CMK (cell line): ENCODE data around the gene RAB22A.
"Not testable (repeated sequence)": the region's sequence is repeated elsewhere in the genome, so short reads cannot be mapped to it uniquely, and the experiment has no call there.

Source experiments
- DNase-seq: peaks from one replicate; pipeline ENCODE4 v3.0.0-alpha.2; 2010; ENCODE audit warnings: low read depth

RAB22A gene

DNA sequence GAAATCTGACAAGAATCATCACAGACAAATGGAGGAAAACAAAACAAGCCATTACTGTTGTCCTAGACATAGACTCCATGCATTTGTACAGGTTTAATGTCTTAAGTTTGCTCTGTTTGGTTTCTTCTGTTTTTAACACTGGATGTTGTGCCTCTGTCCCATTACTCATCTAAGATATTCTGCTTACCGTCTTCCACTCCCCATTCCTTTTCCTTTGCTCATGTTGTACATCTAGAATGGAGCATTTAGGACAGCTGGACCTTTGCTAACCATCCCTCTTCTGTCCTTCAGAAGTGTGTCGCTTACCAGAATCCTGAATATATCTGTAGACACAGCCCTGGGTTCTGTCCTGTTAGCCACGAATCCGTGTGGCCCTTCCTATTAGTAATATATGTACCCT, 35.2 kb downstream of the RAB22A start:
- no peak for DNase-seq

GRCh38 chr20:58349570-58349969, 40.1 kb downstream of the RAB22A start:
- no peak for DNase-seq

DNA sequence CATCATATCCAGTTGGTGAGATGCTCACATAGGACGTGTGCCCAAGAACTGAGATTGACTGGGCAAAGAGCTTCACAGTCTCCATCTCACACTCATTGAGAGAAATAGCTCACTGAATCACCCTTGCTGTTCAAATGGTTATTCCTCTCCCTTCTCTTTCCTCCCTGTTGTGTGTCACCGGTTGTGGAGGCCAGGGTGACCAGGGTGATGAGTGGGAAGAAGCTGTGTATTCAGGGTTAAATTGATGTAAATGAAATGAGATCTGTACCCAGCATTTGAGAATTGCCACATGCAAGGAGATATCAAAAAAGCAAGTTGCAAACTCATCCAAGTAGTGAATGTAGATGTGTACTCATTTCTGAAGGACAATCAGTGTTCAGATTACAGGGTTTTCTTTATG, 43.0 kb downstream of the RAB22A start:
- no peak for DNase-seq

DNA sequence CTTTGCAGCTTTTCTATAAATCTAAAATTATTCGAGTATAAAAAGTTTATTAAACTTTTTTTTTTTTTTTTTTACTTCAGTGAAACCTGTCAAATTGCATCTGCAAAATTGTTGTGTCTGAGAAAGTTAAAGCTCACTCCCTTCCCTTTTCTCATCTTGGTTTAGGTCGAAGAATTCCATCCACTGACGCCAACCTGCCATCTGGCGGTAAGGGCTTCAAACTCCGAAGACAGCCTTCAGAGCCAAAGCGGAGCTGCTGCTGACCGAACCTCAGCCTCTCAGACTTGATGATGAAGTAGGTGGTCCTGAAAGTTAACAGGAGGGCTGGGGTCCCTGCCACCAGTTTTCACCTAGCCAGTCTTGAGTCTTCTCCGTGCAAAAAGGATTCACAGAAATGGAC, 49.9 kb downstream of the RAB22A start:
- DNase-seq = no peak

DNA sequence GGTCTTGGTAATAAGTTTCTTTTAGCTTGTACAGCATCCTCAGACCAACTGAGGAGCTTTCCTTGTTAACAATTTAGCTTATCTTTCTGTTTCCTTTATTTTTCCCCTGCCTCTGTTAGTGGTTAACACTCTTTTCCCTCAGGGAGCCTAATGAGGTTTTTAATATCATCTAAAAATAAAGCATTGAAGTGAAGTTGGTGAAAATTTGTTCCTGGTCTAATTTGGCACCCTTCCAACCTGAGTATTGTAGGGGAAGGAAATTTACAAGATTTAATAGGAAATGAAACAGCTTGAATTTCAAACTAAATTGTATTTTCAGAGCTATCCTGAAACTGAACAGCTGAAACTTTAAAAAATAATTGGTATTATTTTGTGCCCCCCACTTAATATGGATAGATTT, 51.4 kb downstream of the RAB22A start:
- no peak for DNase-seq

- DNase-seq = no peak
These were observed 52.1 kb downstream of the RAB22A start for GRCh38 chr20:58361481-58362205.

- no peak for DNase-seq
These were observed 52.6 kb downstream of the RAB22A start for GRCh38 chr20:58362206-58362516.

DNA sequence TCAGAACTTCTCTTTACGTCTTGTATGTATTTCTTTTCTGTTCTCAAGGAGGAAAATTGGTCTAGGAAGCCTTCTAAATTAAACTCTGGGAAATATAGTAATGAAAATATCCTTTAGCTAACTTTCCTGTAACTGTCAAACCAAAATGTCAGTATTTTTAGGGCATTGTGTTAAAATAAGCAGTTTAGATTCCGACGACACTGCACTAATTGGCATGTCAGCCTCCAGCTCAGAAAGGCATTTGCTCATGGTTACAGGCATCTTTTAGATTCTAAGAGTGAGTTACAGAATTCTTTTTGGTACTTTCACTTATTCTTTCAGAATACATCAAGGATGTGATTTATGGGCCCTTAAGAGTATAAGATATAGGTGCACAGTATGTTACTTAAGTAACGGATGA, 53.5 kb downstream of the RAB22A start:
- DNase-seq = no peak

DNA sequence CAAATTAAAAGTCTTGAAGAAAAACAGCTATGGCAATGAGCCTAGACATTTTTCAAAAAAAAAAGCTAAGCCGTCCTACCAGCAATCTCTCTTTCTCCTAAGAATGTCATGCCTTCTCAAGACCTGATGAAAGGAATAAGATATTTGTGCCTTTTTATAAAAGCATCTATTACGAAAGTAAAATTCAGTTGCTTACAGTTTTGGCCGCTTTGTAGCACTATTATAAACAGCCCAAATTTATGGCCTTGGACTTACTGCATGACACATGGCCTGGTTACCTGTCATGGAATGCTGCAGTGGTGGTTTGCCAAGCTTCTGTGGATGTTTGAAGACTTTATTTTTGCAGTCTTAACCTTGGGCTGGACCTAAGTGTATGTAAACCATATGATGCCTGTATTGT, 57.4 kb downstream of the RAB22A start:
- no peak for DNase-seq

DNA sequence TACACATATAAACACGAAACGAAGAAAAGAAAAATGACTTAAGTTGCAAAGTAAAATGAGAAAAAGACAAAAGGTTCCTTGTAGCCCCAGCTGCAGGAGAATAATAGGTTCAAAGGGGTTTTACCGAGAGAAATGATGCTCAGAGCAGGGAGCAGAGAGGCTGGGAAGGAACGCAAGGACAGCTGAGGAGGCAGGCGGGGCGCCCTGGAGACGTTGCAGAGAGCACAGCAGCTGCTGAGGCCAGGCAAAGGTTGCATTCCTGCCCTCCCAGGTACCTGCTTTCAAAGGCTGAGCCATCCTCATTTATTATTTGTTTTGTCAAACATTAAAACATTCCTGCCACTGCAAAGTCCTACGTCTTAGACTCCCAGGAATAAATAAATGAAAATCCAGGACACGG, 63.3 kb downstream of the RAB22A start:
- DNase-seq = no peak

GRCh38 chr20:58373296-58373695, 63.8 kb downstream of the RAB22A start:
- DNase-seq = not testable (repeated sequence)

DNA sequence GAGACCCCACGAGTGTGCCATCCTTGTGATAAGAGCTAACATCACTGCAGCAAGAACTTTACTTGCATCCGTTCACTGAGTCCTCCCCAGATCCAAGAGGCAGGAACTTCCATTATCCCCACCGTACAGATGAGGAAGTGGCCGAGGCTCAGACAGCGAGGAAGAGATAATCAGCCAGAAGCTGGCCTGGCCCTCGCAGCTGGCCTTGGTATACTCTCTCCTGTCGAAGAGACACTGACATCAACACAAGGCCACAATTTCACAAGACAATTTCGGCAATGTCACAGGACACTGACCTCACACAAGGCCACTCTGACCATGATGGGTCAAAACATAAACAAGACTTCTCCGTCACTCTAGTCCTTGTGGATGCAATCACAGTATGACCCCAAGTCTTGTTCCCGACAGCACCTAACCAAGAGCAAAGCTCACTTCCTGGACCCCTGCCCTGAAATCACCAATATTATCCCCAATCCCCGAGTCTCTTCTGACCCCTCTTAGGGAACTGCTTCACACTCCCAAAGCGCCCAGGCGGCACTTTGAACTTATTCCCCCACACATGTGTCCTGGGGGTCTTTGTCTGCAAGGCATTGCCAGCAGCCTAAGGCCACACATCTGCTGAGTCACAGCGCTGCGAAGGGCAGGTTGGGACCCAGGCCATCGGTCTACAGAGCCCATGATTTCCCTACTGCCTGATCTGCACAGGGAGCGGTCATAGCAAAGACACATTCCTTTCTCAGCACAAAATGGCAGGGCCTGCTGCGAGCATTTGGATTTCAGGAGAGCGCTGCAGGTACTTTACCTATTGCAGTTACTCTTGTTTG, 64.7 kb downstream of the RAB22A start:
- peak; percentile 29 for DNase-seq

GRCh38 chr20:58374906-58375758, 65.6 kb downstream of the RAB22A start:
- DNase-seq = no peak

- DNase-seq = no peak
These were observed 66.3 kb downstream of the RAB22A start for GRCh38 chr20:58375759-58376352.

GRCh38 chr20:58377017-58377416, 67.5 kb downstream of the RAB22A start:
- DNase-seq = no peak

DNA sequence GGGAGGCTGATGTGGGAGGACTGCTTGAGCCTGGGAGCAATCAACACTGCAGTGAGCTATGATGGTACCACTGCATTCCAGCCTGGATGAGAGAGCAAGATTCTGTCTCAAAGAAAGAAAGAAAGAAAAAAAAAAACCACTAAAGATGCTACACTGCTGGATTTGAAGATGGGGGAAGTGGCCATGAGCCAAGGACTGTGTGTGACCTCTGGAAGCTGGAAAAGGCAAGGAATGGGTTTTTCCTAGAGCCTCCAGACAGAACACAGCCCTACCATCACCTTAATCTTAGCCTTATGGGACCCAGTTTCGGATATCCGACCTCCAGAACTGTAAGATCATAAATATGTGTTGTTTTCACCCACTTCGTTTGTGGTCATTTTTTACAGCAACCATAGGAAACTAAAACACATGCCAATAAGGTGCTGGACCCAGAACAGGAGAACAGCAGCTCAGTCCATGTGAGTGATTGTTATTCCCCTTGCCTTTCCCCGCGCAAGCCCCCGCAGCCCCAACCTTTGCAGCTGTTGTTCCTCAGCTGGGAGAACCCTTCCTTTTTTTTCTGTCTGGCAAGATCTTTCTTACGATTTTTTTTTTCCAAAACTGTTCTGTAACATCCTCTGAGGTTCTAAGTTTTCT, 68.4 kb downstream of the RAB22A start:
- DNase-seq = no peak

GRCh38 chr20:58378704-58379103, 69.2 kb downstream of the RAB22A start:
- no peak for DNase-seq

- no peak for DNase-seq
These were observed 72.1 kb downstream of the RAB22A start for GRCh38 chr20:58381627-58382026.

- no peak for DNase-seq
These were observed 72.6 kb downstream of the RAB22A start for GRCh38 chr20:58382096-58382495.

- DNase-seq = no peak
These were observed 75.3 kb downstream of the RAB22A start for GRCh38 chr20:58384821-58385220.

DNA sequence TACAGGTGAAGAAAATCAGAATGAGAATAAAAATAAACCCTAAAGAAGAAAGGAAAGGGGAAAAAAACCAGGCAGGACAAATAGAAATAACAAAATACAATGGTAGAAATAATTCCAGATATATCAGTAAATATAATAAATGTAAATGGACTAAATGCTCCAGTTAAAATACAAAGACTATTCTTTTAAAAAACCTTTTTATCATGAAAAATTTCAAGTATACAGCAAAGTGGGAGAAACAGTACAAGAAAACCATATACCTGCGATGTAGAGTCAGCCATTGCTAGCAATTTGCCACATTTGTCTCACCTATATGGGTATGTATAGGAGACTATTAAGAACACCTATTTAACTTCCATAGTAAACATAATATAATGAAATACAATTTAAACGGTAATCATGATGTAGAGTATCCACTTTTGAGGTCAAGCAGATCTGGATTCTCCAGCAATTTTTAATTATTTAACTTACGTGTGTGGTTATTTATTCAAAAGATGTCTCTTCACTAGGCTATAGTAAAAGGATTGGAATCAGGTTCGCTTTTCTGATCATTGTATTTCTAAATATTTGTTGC, 78.6 kb downstream of the RAB22A start:
- no peak for DNase-seq
